H9 (cell line): Measurements from ENCODE around the gene FOXF2. TPM values are rescaled to one million over a fixed set of nuclear protein-coding genes. Genes with fewer than 3 reads are reported as not detected.

Source experiments
- DNase-seq: peaks from one replicate; pipeline ENCODE4 v3.0.0-alpha.2; 2017
- H2AFZ ChIP-seq: one replicate; pipeline ENCODE4 v1.6.1; 2013; ENCODE audit warnings: mild to moderate bottlenecking, low read length, control low read depth, moderate library complexity
- H2AK5ac ChIP-seq: 2 replicates; pipeline ENCODE4 v1.6.1; 2013; ENCODE audit warnings: low read length, control low read depth, mixed read lengths; ENCODE audit not compliant: insufficient read length
- H2BK120ac ChIP-seq: one replicate; pipeline ENCODE4 v1.6.1; 2013; ENCODE audit warnings: low read depth, mild to moderate bottlenecking, low read length, control low read depth, inconsistent platforms; ENCODE audit not compliant: poor library complexity, severe bottlenecking
- H2BK12ac ChIP-seq: 2 replicates; pipeline ENCODE4 v1.6.1; 2013; ENCODE audit warnings: low read length, control low read depth, mixed read lengths, low read depth; ENCODE audit not compliant: insufficient read length
- H2BK15ac ChIP-seq: 2 replicates; pipeline ENCODE4 v1.6.1; 2013; ENCODE audit warnings: low read depth, low read length, control low read depth
- H2BK20ac ChIP-seq: one replicate; pipeline ENCODE4 v1.6.1; 2013; ENCODE audit warnings: low read depth, mild to moderate bottlenecking, low read length, control low read depth, inconsistent platforms; ENCODE audit not compliant: poor library complexity, severe bottlenecking
- H2BK5ac ChIP-seq: 2 replicates; pipeline ENCODE4 v1.6.1; 2013; ENCODE audit warnings: low read length, control low read depth, mixed read lengths; ENCODE audit not compliant: insufficient read length
- H3K14ac ChIP-seq: 2 replicates; pipeline ENCODE4 v1.6.1; 2013; ENCODE audit warnings: low read length, control low read depth; ENCODE audit not compliant: insufficient read depth
- H3K18ac ChIP-seq: 2 replicates; pipeline ENCODE4 v1.6.1; 2013; ENCODE audit warnings: low read depth, mild to moderate bottlenecking, mixed read lengths, low read length, control low read depth; ENCODE audit not compliant: insufficient read length
- H3K23ac ChIP-seq: 2 replicates; pipeline ENCODE4 v1.6.1; 2013; ENCODE audit warnings: low read length, control low read depth, mixed read lengths, low read depth; ENCODE audit not compliant: insufficient read length
- H3K23me2 ChIP-seq: 2 replicates; pipeline ENCODE4 v1.6.1; 2013; ENCODE audit warnings: low read depth, mild to moderate bottlenecking, mixed read lengths, low read length, control low read depth; ENCODE audit not compliant: insufficient read length, poor library complexity, severe bottlenecking
- H3K27ac ChIP-seq: 2 replicates; pipeline ENCODE4 v1.5.1; 2013; ENCODE audit warnings: low read length, control low read depth, mixed read lengths, low read depth; ENCODE audit not compliant: insufficient read length
- H3K27me3 ChIP-seq: 2 replicates; pipeline ENCODE4 v1.6.1; 2013; ENCODE audit warnings: low read length, control low read depth, inconsistent platforms; ENCODE audit not compliant: insufficient read depth
- H3K4ac ChIP-seq: 2 replicates; pipeline ENCODE4 v1.6.1; 2013; ENCODE audit warnings: low read depth, mild to moderate bottlenecking, control low read depth, inconsistent platforms, low read length, moderate library complexity
- H3K4me1 ChIP-seq: 2 replicates; pipeline ENCODE4 v1.6.1; 2013; ENCODE audit warnings: low read length, control low read depth, inconsistent platforms; ENCODE audit not compliant: insufficient read depth
- H3K4me2 ChIP-seq: 2 replicates; pipeline ENCODE4 v1.6.1; 2013; ENCODE audit warnings: low read length, control low read depth, mixed read lengths; ENCODE audit not compliant: insufficient read length, insufficient read depth
- H3K56ac ChIP-seq: 2 replicates; pipeline ENCODE4 v1.6.1; 2013; ENCODE audit warnings: low read depth, mild to moderate bottlenecking, mixed read lengths, low read length, control low read depth; ENCODE audit not compliant: insufficient read length
- H3K79me1 ChIP-seq: 2 replicates; pipeline ENCODE4 v1.6.1; 2013; ENCODE audit warnings: low read depth, mild to moderate bottlenecking, moderate library complexity, low read length, control low read depth, inconsistent platforms; ENCODE audit not compliant: insufficient read depth, poor library complexity, severe bottlenecking
- H3K79me2 ChIP-seq: 2 replicates; pipeline ENCODE4 v1.6.1; 2013; ENCODE audit warnings: low read length, control low read depth, inconsistent platforms; ENCODE audit not compliant: insufficient read depth
- H3K9ac ChIP-seq: 2 replicates; pipeline ENCODE4 v1.6.1; 2013; ENCODE audit warnings: low read length, control low read depth, mixed read lengths; ENCODE audit not compliant: insufficient read length; ENCODE audit errors: extremely low read depth
- H3K9me3 ChIP-seq: one replicate; pipeline ENCODE4 v1.6.1; 2013; ENCODE audit warnings: low read depth, low read length, inconsistent platforms; ENCODE audit not compliant: control insufficient read depth
- H3T11ph ChIP-seq: one replicate; pipeline ENCODE4 v1.6.1; 2013; ENCODE audit warnings: mild to moderate bottlenecking, low read length, control low read depth, inconsistent platforms
- H4K20me1 ChIP-seq: one replicate; pipeline ENCODE4 v1.6.1; 2013; ENCODE audit not compliant: control insufficient read depth, insufficient read length, insufficient read depth
- H4K5ac ChIP-seq: 2 replicates; pipeline ENCODE4 v1.6.1; 2013; ENCODE audit warnings: low read depth, mild to moderate bottlenecking, mixed read lengths, low read length, control low read depth; ENCODE audit not compliant: insufficient read length
- H4K8ac ChIP-seq: replicated peaks from 2 replicates; pipeline ENCODE4 v1.6.1; 2013; ENCODE audit warnings: low read length, control low read depth, mixed read lengths, low read depth; ENCODE audit not compliant: insufficient read length
- H4K91ac ChIP-seq: 2 replicates; pipeline ENCODE4 v1.6.1; 2013; ENCODE audit warnings: low read depth, mild to moderate bottlenecking, moderate library complexity, mixed read lengths, low read length, control low read depth; ENCODE audit not compliant: insufficient read length
- H3K27ac Mint-ChIP-seq, 3 experiments: 2 replicates in 2 of 3; 3 replicates in 1 of 3; pipeline ENCODE4 v1.8.0; 2020 to 2021; ENCODE audit warnings: mixed read lengths in 3 of 3, mild to moderate bottlenecking in 1 of 3, moderate library complexity in 1 of 3
- H3K27me3 Mint-ChIP-seq: 2 replicates; pipeline ENCODE4 v1.8.0; 2021; ENCODE audit warnings: low read depth, mild to moderate bottlenecking, moderate library complexity, mixed read lengths
- H3K36me3 Mint-ChIP-seq, 3 experiments: 2 replicates in 2 of 3; 3 replicates in 1 of 3; pipeline ENCODE4 v1.8.0; 2020 to 2021; ENCODE audit warnings: low read depth in 3 of 3, mixed read lengths in 3 of 3; ENCODE audit not compliant: insufficient read depth in 1 of 3
- H3K4me1 Mint-ChIP-seq, 2 experiments: 2 replicates each; pipeline ENCODE4 v1.8.0; 2020; ENCODE audit warnings: mixed read lengths in 2 of 2
- H3K4me3 Mint-ChIP-seq, 2 experiments: 2 replicates in 1 of 2; 3 replicates in 1 of 2; pipeline ENCODE4 v1.8.0; 2020 to 2021; ENCODE audit warnings: mild to moderate bottlenecking in 2 of 2, mixed read lengths in 2 of 2, moderate library complexity in 1 of 2
- H3K9me3 Mint-ChIP-seq, 2 experiments: 2 replicates in 1 of 2; 3 replicates in 1 of 2; pipeline ENCODE4 v1.8.0; 2020; ENCODE audit warnings: mild to moderate bottlenecking in 2 of 2, mixed read lengths in 2 of 2, moderate library complexity in 1 of 2
- CTCF ChIP-seq: fragments of 200-600 bp; sonication (generic); conservative IDR thresholded peaks from 3 replicates; pipeline ENCODE4 v1.8.0; 2021; ENCODE audit warnings: antibody characterized with exemption, mild to moderate bottlenecking
- WGBS: extraction: QIAGEN DNeasy Blood & Tissue Kit; methylation state at CpG from one replicate; pipeline ENCODE4 v1.1.7; 2013; ENCODE audit warnings: missing lambda C conversion rate, low lambda C conversion rate, mixed read lengths; ENCODE audit not compliant: insufficient read length; ENCODE audit errors: extremely low coverage; 5-methylcytosine and 5-hydroxymethylcytosine counted together
- total RNA-seq: library from RNA; stranded (reverse); gene quantifications from 2 replicates; pipeline ENCODE4 v1.2.1, GENCODE V29; 2021

The FOXF2 gene
- total RNA-seq, 1 experiment from 2014 or later, result not detected

GRCh38 chr6:1403851-1404712 lies 14.7 kb downstream of the FOXF2 start:
- no peak overlapping the region for H3K27ac Mint-ChIP-seq
- Histone ChIP-seq H3K27me3 (0 out of 2 replicates have a peak, but pooled peaks cover 3% of the 10 kb centered on the region), H3K79me2 (no peaks in the 10 kb centered on the region), H2AFZ (no peak overlapping the region), H2BK20ac (no peak overlapping the region), H3K27ac (no peak overlapping the region), H2BK5ac (no peak overlapping the region), H3K14ac (no peak overlapping the region), H3K9me3 (no peaks in the 10 kb centered on the region), H3K23me2 (no peaks in the 10 kb centered on the region), H3K23ac (no peak overlapping the region), H2BK120ac (no peak overlapping the region), H4K20me1 (no peaks in the 10 kb centered on the region), H3K4me2 (no peak overlapping the region), H3K56ac (no peak overlapping the region), H2AK5ac (no peak overlapping the region), H2BK15ac (no peak overlapping the region), H4K8ac (no peak overlapping the region), H3K4ac (no peak overlapping the region), H4K5ac (no peak overlapping the region), H3K4me1 (no peaks in the 10 kb centered on the region), H3T11ph (no peak overlapping the region), H2BK12ac (no peak overlapping the region), H3K79me1 (no peaks in the 10 kb centered on the region), H4K91ac (no peak overlapping the region), H3K9ac (no peak overlapping the region), H3K18ac (no peak overlapping the region)
- H3K4me3 Mint-ChIP-seq, result no peak overlapping the region
- peaks cover 41% of the 10 kb centered on the region for H3K27me3 Mint-ChIP-seq
- DNase-seq, result no peak
- no peaks in the 10 kb centered on the region; a peak in 1 of 7 replicates for H3K36me3 Mint-ChIP-seq
- no peaks in the 10 kb centered on the region for H3K9me3 Mint-ChIP-seq
- peaks cover 6 to 13% of the 10 kb centered on the region in 2 experiments for H3K4me1 Mint-ChIP-seq
- no CpG with 5 or more reads among the region's 12 CpGs for WGBS
- TF ChIP-seq CTCF, result no peak
